Measurements from ENCODE around the gene ACOX2. TPM values are rescaled to one million over a fixed set of nuclear protein-coding genes. Genes with fewer than 3 reads are reported as not detected.

Gene ACOX2
- total RNA-seq, 1 experiment from 2014 or later: 12.8 TPM

DNA sequence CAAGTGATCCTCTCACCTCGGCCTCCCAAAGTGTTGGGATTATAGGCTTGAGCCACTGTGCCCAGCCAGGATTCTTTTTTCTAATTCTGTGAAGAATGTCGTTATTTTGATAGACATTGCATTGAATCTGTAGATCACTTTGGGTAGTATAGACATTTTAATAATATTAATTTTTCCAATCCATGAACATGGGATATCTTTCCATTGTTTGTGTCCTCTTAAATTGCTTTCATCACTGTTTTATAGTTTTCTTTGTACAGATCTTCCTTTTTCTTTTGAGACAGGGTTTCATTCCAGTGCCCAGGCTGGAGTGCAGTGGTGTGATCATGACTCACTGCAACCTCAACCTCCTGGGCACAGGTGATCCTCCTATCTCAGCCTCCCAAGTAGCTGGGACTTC is 56.7 kb downstream of the ACOX2 start:
- no peak for DNase-seq (ENCODE audit: low read depth, low spot score)
- H4K20me1 ChIP-seq (ENCODE audit: insufficient read depth): no peaks in the 10 kb centered on the region
- no TSS peak for BruUV-seq (replicated peaks)
- no peak overlapping the region for H2AFZ ChIP-seq (ENCODE audit: low read depth, low read length, poor library complexity, severe bottlenecking)
- no peak for ATAC-seq
- no peak for TF ChIP-seq TCF7L2 (IDR thresholded peaks at IDR 0.05; ENCODE audit: borderline replicate concordance, extremely low read depth, insufficient read depth, insufficient read length)
- TF ChIP-seq CBX3 (IDR thresholded peaks at IDR 0.05; ENCODE audit: low read depth): no peak
- no peak for TF ChIP-seq ELF1 (IDR thresholded peaks at IDR 0.05; ENCODE audit: borderline replicate concordance, low read depth)
- TF ChIP-seq EZH2 (IDR thresholded peaks at IDR 0.05): no peak
- TF ChIP-seq CEBPB (IDR thresholded peaks at IDR 0.05; ENCODE audit: low read depth): no peak
- TF ChIP-seq, protein P1, sequence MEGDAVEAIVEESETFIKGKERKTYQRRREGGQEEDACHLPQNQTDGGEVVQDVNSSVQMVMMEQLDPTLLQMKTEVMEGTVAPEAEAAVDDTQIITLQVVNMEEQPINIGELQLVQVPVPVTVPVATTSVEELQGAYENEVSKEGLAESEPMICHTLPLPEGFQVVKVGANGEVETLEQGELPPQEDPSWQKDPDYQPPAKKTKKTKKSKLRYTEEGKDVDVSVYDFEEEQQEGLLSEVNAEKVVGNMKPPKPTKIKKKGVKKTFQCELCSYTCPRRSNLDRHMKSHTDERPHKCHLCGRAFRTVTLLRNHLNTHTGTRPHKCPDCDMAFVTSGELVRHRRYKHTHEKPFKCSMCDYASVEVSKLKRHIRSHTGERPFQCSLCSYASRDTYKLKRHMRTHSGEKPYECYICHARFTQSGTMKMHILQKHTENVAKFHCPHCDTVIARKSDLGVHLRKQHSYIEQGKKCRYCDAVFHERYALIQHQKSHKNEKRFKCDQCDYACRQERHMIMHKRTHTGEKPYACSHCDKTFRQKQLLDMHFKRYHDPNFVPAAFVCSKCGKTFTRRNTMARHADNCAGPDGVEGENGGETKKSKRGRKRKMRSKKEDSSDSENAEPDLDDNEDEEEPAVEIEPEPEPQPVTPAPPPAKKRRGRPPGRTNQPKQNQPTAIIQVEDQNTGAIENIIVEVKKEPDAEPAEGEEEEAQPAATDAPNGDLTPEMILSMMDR (IDR thresholded peaks at IDR 0.05 in 2 of 3, conservative IDR thresholded peaks at IDR 0.05 in 1 of 3; ENCODE audit: borderline replicate concordance in 1 of 3, insufficient read depth in 1 of 3, low read depth in 2 of 3, low read length in 2 of 3): no peak
- TF ChIP-seq RAD21 (IDR thresholded peaks at IDR 0.05; ENCODE audit: low read depth): no peak
- TF ChIP-seq SIN3A (IDR thresholded peaks at IDR 0.05; ENCODE audit: low read depth): no peak
- no peak for TF ChIP-seq YY1 (IDR thresholded peaks at IDR 0.05; ENCODE audit: extremely low read depth, insufficient replicate concordance, low read depth, low read length)
- TF ChIP-seq ZFX (IDR thresholded peaks at IDR 0.05): no peak
- TF ChIP-seq POLR2AphosphoS5 (IDR thresholded peaks at IDR 0.05; ENCODE audit: low read depth, low read length): no peak
- TF ChIP-seq, protein P2, sequence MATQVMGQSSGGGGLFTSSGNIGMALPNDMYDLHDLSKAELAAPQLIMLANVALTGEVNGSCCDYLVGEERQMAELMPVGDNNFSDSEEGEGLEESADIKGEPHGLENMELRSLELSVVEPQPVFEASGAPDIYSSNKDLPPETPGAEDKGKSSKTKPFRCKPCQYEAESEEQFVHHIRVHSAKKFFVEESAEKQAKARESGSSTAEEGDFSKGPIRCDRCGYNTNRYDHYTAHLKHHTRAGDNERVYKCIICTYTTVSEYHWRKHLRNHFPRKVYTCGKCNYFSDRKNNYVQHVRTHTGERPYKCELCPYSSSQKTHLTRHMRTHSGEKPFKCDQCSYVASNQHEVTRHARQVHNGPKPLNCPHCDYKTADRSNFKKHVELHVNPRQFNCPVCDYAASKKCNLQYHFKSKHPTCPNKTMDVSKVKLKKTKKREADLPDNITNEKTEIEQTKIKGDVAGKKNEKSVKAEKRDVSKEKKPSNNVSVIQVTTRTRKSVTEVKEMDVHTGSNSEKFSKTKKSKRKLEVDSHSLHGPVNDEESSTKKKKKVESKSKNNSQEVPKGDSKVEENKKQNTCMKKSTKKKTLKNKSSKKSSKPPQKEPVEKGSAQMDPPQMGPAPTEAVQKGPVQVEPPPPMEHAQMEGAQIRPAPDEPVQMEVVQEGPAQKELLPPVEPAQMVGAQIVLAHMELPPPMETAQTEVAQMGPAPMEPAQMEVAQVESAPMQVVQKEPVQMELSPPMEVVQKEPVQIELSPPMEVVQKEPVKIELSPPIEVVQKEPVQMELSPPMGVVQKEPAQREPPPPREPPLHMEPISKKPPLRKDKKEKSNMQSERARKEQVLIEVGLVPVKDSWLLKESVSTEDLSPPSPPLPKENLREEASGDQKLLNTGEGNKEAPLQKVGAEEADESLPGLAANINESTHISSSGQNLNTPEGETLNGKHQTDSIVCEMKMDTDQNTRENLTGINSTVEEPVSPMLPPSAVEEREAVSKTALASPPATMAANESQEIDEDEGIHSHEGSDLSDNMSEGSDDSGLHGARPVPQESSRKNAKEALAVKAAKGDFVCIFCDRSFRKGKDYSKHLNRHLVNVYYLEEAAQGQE (IDR thresholded peaks at IDR 0.05; ENCODE audit: low read depth): no peak
- TF ChIP-seq SRF (IDR thresholded peaks at IDR 0.05; ENCODE audit: low read depth): no peak
- TF ChIP-seq POLR2A (IDR thresholded peaks at IDR 0.05; ENCODE audit: borderline replicate concordance, extremely low read depth, insufficient read depth, insufficient read length): no peak
- TF ChIP-seq ZNF274 (IDR thresholded peaks at IDR 0.05; ENCODE audit: low read depth, low read length): no peak
- no peaks in the 10 kb centered on the region for H3K27me3 ChIP-seq (ENCODE audit: insufficient read depth, low read length)
- intact Hi-C loops (cut with micrococcal nuclease): no loop called here
- H3K36me3 ChIP-seq (ENCODE audit: control insufficient read depth in 1 of 2, insufficient read depth in 2 of 2, low read length in 2 of 2): no peaks in the 10 kb centered on the region
- POLR2A ChIA-PET: no interaction called here
- H3K79me2 ChIP-seq (ENCODE audit: insufficient read depth, low read length): no peaks in the 10 kb centered on the region
- H3K4me1 ChIP-seq (ENCODE audit: control insufficient read depth in 1 of 2, insufficient read depth in 2 of 2, low read length in 2 of 2): peaks cover 0 to 11% of the 10 kb centered on the region in 2 experiments; a peak in 2 of 4 replicates
- H3K4me2 ChIP-seq (ENCODE audit: low read length): no peak overlapping the region
- H3K9ac ChIP-seq (ENCODE audit: low read length): no peak overlapping the region
- RAD21 ChIA-PET (ENCODE audit: low non-redundant PET in 1 of 2, low total read pairs in 2 of 2, uncharacterized antibody in 2 of 2, unreplicated experiment in 2 of 2): no interaction called here
- H3K9me2 ChIP-seq (ENCODE audit: insufficient read depth): no peaks in the 10 kb centered on the region
- no peaks in the 10 kb centered on the region for H3K9me3 ChIP-seq (ENCODE audit: control insufficient read depth in 1 of 2, insufficient read depth in 1 of 2, low read depth in 1 of 2, low read length in 2 of 2)
- CTCF ChIA-PET: no interaction called here
- no peak overlapping the region for H3K4me3 ChIP-seq (replicated peaks in 1 of 2; ENCODE audit: low read depth in 1 of 2, low read length in 2 of 2)
- H3K27ac ChIP-seq (ENCODE audit: low read depth, low read length): no peak overlapping the region
